Measurements from ENCODE around the gene NFE2L3.
A peak's percentile ranks its signal among the peaks of the same experiment; 100 is the strongest.

Gene NFE2L3

GRCh38 chr7:26156451-26157420 lies 4.7 kb downstream of the NFE2L3 start:
- TF ChIP-seq EZH2phosphoT487 (IDR thresholded peaks at IDR 0.05; ENCODE audit: low read depth) (no peak), CTCF (IDR thresholded peaks at IDR 0.05; ENCODE audit: low read depth, low read length) (no peak)
- Histone ChIP-seq H3K36me3 (replicated peaks; ENCODE audit: low read depth, low read length) (peaks cover 11% of the 10 kb centered on the region), H3K4me1 (ENCODE audit: low read length) (peaks cover 57% of the 10 kb centered on the region), H3K27me3 (ENCODE audit: low read depth, low read length) (no peaks in the 10 kb centered on the region), H4K20me1 (ENCODE audit: insufficient read depth, low read length) (peaks cover 11% of the 10 kb centered on the region; the same call in 1 of the 2 replicates), H3K9ac (ENCODE audit: low read length) (peak overlapping the region; percentile 77; the same call in 1 of the 2 replicates), H3K4me2 (ENCODE audit: low read length) (peak overlapping the region; percentile 93), H3K79me2 (ENCODE audit: low read length) (peaks cover 97% of the 10 kb centered on the region), H3K27ac (ENCODE audit: low read length) (peak overlapping the region; percentile 99), H2AFZ (ENCODE audit: low read depth, low read length) (no peak overlapping the region), H3K9me3 (ENCODE audit: insufficient read depth, low read length) (no peaks in the 10 kb centered on the region), H3K4me3 (ENCODE audit: low read length) (peak overlapping the region; percentile 68)

GRCh38 chr7:26157520-26158105 lies 5.6 kb downstream of the NFE2L3 start:
- no peak overlapping the region for H2AFZ ChIP-seq (ENCODE audit: low read depth, low read length)
- no peaks in the 10 kb centered on the region for H3K9me3 ChIP-seq (ENCODE audit: insufficient read depth, low read length)
- H4K20me1 ChIP-seq (ENCODE audit: insufficient read depth, low read length): peaks cover 11% of the 10 kb centered on the region; the same call in 1 of the 2 replicates
- H3K4me1 ChIP-seq (ENCODE audit: low read length): peaks cover 57% of the 10 kb centered on the region
- H3K9ac ChIP-seq (ENCODE audit: low read length): peak overlapping the region; percentile 77; the same call in 1 of the 2 replicates
- peaks cover 98% of the 10 kb centered on the region for H3K79me2 ChIP-seq (ENCODE audit: low read length)
- peak overlapping the region; percentile 93 for H3K4me2 ChIP-seq (ENCODE audit: low read length)
- H3K36me3 ChIP-seq (replicated peaks; ENCODE audit: low read depth, low read length): peaks cover 11% of the 10 kb centered on the region
- TF ChIP-seq EZH2phosphoT487 (IDR thresholded peaks at IDR 0.05; ENCODE audit: low read depth) (no peak), CTCF (IDR thresholded peaks at IDR 0.05; ENCODE audit: low read depth, low read length) (no peak)
- H3K4me3 ChIP-seq (ENCODE audit: low read length): peak overlapping the region; percentile 68; the same call in 1 of the 2 replicates
- no peaks in the 10 kb centered on the region for H3K27me3 ChIP-seq (ENCODE audit: low read depth, low read length)
- H3K27ac ChIP-seq (ENCODE audit: low read length): peak overlapping the region; percentile 99

- H3K79me2 ChIP-seq (ENCODE audit: low read length): peaks cover 90% of the 10 kb centered on the region
- peaks cover 54% of the 10 kb centered on the region for H3K4me1 ChIP-seq (ENCODE audit: low read length)
- peak overlapping the region; percentile 5; the same call in 1 of the 2 replicates for H3K4me2 ChIP-seq (ENCODE audit: low read length)
- TF ChIP-seq EZH2phosphoT487 (IDR thresholded peaks at IDR 0.05; ENCODE audit: low read depth) (no peak), CTCF (IDR thresholded peaks at IDR 0.05; ENCODE audit: low read depth, low read length) (no peak)
- no peak overlapping the region for H3K4me3 ChIP-seq (ENCODE audit: low read length)
- H2AFZ ChIP-seq (ENCODE audit: low read depth, low read length): no peak overlapping the region
- H3K27ac ChIP-seq (ENCODE audit: low read length): no peak overlapping the region
- no peaks in the 10 kb centered on the region for H3K9me3 ChIP-seq (ENCODE audit: insufficient read depth, low read length)
- H4K20me1 ChIP-seq (ENCODE audit: insufficient read depth, low read length): peaks cover 11% of the 10 kb centered on the region; the same call in 1 of the 2 replicates
- H3K36me3 ChIP-seq (replicated peaks; ENCODE audit: low read depth, low read length): peaks cover 11% of the 10 kb centered on the region
- no peaks in the 10 kb centered on the region for H3K27me3 ChIP-seq (ENCODE audit: low read depth, low read length)
- H3K9ac ChIP-seq (ENCODE audit: low read length): no peak overlapping the region
Measured at GRCh38 chr7:26159243-26159642, 7.2 kb downstream of the NFE2L3 start.

- Histone ChIP-seq H2AFZ (ENCODE audit: low read depth, low read length) (no peak overlapping the region), H3K4me3 (ENCODE audit: low read length) (no peak overlapping the region), H3K36me3 (replicated peaks; ENCODE audit: low read depth, low read length) (peaks cover 11% of the 10 kb centered on the region), H3K79me2 (ENCODE audit: low read length) (peaks cover 82% of the 10 kb centered on the region), H3K9ac (ENCODE audit: low read length) (no peak overlapping the region), H3K4me2 (ENCODE audit: low read length) (no peak overlapping the region), H3K9me3 (ENCODE audit: insufficient read depth, low read length) (no peaks in the 10 kb centered on the region), H3K4me1 (ENCODE audit: low read length) (peaks cover 41% of the 10 kb centered on the region), H3K27ac (ENCODE audit: low read length) (no peak overlapping the region), H3K27me3 (ENCODE audit: low read depth, low read length) (no peaks in the 10 kb centered on the region), H4K20me1 (ENCODE audit: insufficient read depth, low read length) (peaks cover 11% of the 10 kb centered on the region; the same call in 1 of the 2 replicates)
- TF ChIP-seq EZH2phosphoT487 (IDR thresholded peaks at IDR 0.05; ENCODE audit: low read depth) (no peak), CTCF (IDR thresholded peaks at IDR 0.05; ENCODE audit: low read depth, low read length) (no peak)
Measured at GRCh38 chr7:26160896-26161295, 8.9 kb downstream of the NFE2L3 start.

Measured in OCI-LY3 (cell line).